ENCODE results near the gene KCNV2. TPM values are rescaled to one million over a fixed set of nuclear protein-coding genes. Genes with fewer than 3 reads are reported as not detected.

The KCNV2 gene
- total and polyA plus RNA-seq, 7 donors: not detected

DNA sequence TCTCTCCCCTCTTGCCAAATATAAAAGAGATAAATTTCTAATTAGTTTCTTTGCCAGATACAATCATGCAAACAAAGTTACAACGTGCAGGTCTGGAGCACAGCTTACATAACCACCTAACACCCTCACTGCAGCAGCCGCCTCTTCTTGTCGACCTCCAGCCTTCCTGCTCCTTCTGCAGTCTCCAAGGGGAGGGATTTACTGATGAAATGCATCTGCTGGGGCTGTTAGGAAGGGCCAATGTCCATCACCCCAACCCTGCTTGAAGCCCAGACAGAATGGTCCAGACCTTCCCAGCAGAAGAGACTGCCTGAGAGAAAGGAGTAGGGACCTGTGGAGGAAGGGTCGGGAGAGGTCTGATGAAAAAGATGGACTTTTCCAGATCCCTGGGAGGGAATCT lies 15.2 kb downstream of the KCNV2 start:
- intact Hi-C loops (cut with DNase I): no loop called here
- Histone ChIP-seq H3K27me3 (no peaks in the 10 kb centered on the region), H3K9me3 (no peaks in the 10 kb centered on the region), H3K27ac (no peak overlapping the region), H3K36me3 (no peaks in the 10 kb centered on the region), H3K4me3 (no peak overlapping the region), H3K4me1 (peaks cover 0 to 6% (median 2%) of the 10 kb centered on the region in 4 donors)
- WGBS, 2 donors: 80 to 83% methylated on average over 4 of the region's 4 CpGs
- TF ChIP-seq EP300 (IDR thresholded peaks at IDR 0.05) (no peak), POLR2A (IDR thresholded peaks at IDR 0.05) (no peak), CTCF (IDR thresholded peaks at IDR 0.05) (no peak), POLR2AphosphoS5 (IDR thresholded peaks at IDR 0.05) (no peak)
- no peak for DNase-seq

- H3K36me3 ChIP-seq: no peaks in the 10 kb centered on the region
- H3K27ac ChIP-seq: no peak overlapping the region
- no peaks in the 10 kb centered on the region for H3K4me1 ChIP-seq
- intact Hi-C loops (cut with DNase I): no loop called here
- H3K9me3 ChIP-seq: no peaks in the 10 kb centered on the region
- TF ChIP-seq POLR2AphosphoS5 (IDR thresholded peaks at IDR 0.05) (no peak), EP300 (IDR thresholded peaks at IDR 0.05) (no peak), POLR2A (IDR thresholded peaks at IDR 0.05) (no peak), CTCF (IDR thresholded peaks at IDR 0.05) (no peak)
- H3K4me3 ChIP-seq: no peak overlapping the region
- H3K27me3 ChIP-seq: no peaks in the 10 kb centered on the region
- no peak for DNase-seq
These were observed 23.3 kb downstream of the KCNV2 start for GRCh38 chr9:2740616-2741015.

- intact Hi-C loops (cut with DNase I): no loop called here
- no peaks in the 10 kb centered on the region for H3K9me3 ChIP-seq
- H3K36me3 ChIP-seq: no peaks in the 10 kb centered on the region
- no peak for DNase-seq
- H3K27me3 ChIP-seq: no peaks in the 10 kb centered on the region
- TF ChIP-seq POLR2AphosphoS5 (IDR thresholded peaks at IDR 0.05): no peak
- no peak for TF ChIP-seq EP300 (IDR thresholded peaks at IDR 0.05)
- no peak for TF ChIP-seq CTCF (IDR thresholded peaks at IDR 0.05)
- TF ChIP-seq POLR2A (IDR thresholded peaks at IDR 0.05): no peak
- H3K4me1 ChIP-seq: no peaks in the 10 kb centered on the region
- 91 to 96% methylated on average over 6 of the region's 6 CpGs for WGBS, 2 donors
- no peak overlapping the region for H3K27ac ChIP-seq
- H3K4me3 ChIP-seq: no peak overlapping the region
These were observed 24.3 kb downstream of the KCNV2 start for GRCh38 chr9:2741441-2742158.

- H3K27me3 ChIP-seq: no peaks in the 10 kb centered on the region
- no peak for DNase-seq
- H3K9me3 ChIP-seq: no peaks in the 10 kb centered on the region
- TF ChIP-seq CTCF (IDR thresholded peaks at IDR 0.05): no peak
- no peak for TF ChIP-seq POLR2A (IDR thresholded peaks at IDR 0.05)
- no peak for TF ChIP-seq POLR2AphosphoS5 (IDR thresholded peaks at IDR 0.05)
- no peak for TF ChIP-seq EP300 (IDR thresholded peaks at IDR 0.05)
- no peaks in the 10 kb centered on the region for H3K36me3 ChIP-seq
- H3K4me3 ChIP-seq: no peak overlapping the region
- H3K4me1 ChIP-seq: no peaks in the 10 kb centered on the region
- intact Hi-C loops (cut with DNase I): no loop called here
- H3K27ac ChIP-seq: no peak overlapping the region
- 93 to 94% methylated on average over 7 of the region's 7 CpGs for WGBS, 2 donors
These were observed 24.9 kb downstream of the KCNV2 start for GRCh38 chr9:2742214-2742613.

All from sigmoid colon (tissue), 7 donors.